Fibroblast of pulmonary artery (primary cell): ENCODE data around the gene CDH6.
"Not testable (repeated sequence)": the region's sequence is repeated elsewhere in the genome, so short reads cannot be mapped to it uniquely, and the experiment has no call there.

Source experiments
- DNase-seq: peaks from one replicate; pipeline ENCODE4 v3.0.0-alpha.2; 2010; ENCODE audit warnings: low read depth
- H3K4me3 ChIP-seq: replicated peaks from 2 replicates; pipeline ENCODE4 v1.5.1; 2011; ENCODE audit warnings: low read depth, mild to moderate bottlenecking, control low read depth, low read length, moderate library complexity
- CTCF ChIP-seq: IDR thresholded peaks from 2 replicates; pipeline ENCODE4 v1.5.1; 2011; ENCODE audit warnings: mild to moderate bottlenecking, control low read depth, low read length, inconsistent platforms; ENCODE audit errors: missing control alignments

The CDH6 gene

GRCh38 chr5:31347552-31347905, 154.0 kb downstream of the CDH6 start:
- DNase-seq = no peak
- no peak for TF ChIP-seq CTCF
- H3K4me3 ChIP-seq = no peak overlapping the region

- no peak for DNase-seq
- no peak for TF ChIP-seq CTCF
- no peak overlapping the region for H3K4me3 ChIP-seq
Measured at GRCh38 chr5:31350395-31350794, 156.9 kb downstream of the CDH6 start.

GRCh38 chr5:31355337-31355736, 161.9 kb downstream of the CDH6 start:
- TF ChIP-seq CTCF = no peak
- DNase-seq = peak; percentile 21

GRCh38 chr5:31357038-31357437, 163.6 kb downstream of the CDH6 start:
- H3K4me3 ChIP-seq = no peak overlapping the region
- no peak for TF ChIP-seq CTCF
- no peak for DNase-seq

More at GRCh38 chr5:31355337-31355736, 161.9 kb downstream of the CDH6 start:
- H3K4me3 ChIP-seq = no peak overlapping the region

GRCh38 chr5:31359839-31360238, 166.4 kb downstream of the CDH6 start:
- DNase-seq = no peak
- no peak for TF ChIP-seq CTCF
- H3K4me3 ChIP-seq = no peak overlapping the region

GRCh38 chr5:31361234-31361633, 167.7 kb downstream of the CDH6 start:
- no peak overlapping the region for H3K4me3 ChIP-seq
- TF ChIP-seq CTCF = no peak
- DNase-seq = peak; percentile 47

- H3K4me3 ChIP-seq = not testable (repeated sequence)
- peak; percentile 22 for DNase-seq
Measured at GRCh38 chr5:31361704-31362528, 168.4 kb downstream of the CDH6 start.
